Lower lobe of right lung (tissue), 2 donors: ENCODE data around the gene PHACTR1. TPM values are rescaled to one million over a fixed set of nuclear protein-coding genes. Genes with fewer than 3 reads are reported as not detected.

Source experiments
- ATAC-seq, 2 donors: fragments of 200-7000 bp; cut with Tn5 transposase; one replicate each; pipeline ENCODE4 v1.9.1; 2020 to 2022; ENCODE audit warnings: mild to moderate bottlenecking in 2 of 2, moderate library complexity in 2 of 2
- DNase-seq: peaks from one replicate; pipeline ENCODE4 v3.0.0-alpha.2; 2020
- H3K27ac ChIP-seq: fragments of 200-600 bp; one replicate; pipeline ENCODE4 v1.8.0; 2022
- H3K27me3 ChIP-seq: fragments of 200-600 bp; one replicate; pipeline ENCODE4 v1.8.0; 2022; ENCODE audit warnings: low read depth
- H3K36me3 ChIP-seq: fragments of 200-600 bp; one replicate; pipeline ENCODE4 v1.8.0; 2022; ENCODE audit warnings: mild to moderate bottlenecking
- H3K4me1 ChIP-seq: fragments of 200-600 bp; one replicate; pipeline ENCODE4 v1.8.0; 2022
- H3K4me3 ChIP-seq: fragments of 200-600 bp; one replicate; pipeline ENCODE4 v1.8.0; 2022; ENCODE audit warnings: mild to moderate bottlenecking
- H3K9me3 ChIP-seq: fragments of 200-600 bp; one replicate; pipeline ENCODE4 v1.8.0; 2022
- CTCF ChIP-seq: fragments of 200-600 bp; IDR thresholded peaks from one replicate; pipeline ENCODE4 v1.8.0; 2022; ENCODE audit warnings: antibody characterized with exemption, mild to moderate bottlenecking
- intact Hi-C: fragments of 100-400 bp; cut with DNase I; formaldehyde crosslinking; loops from one replicate; pipeline ENCODE4 v1.11.0; 2022
- total RNA-seq: library from RNA; stranded (reverse); fragmentation: NEBNext Ultra II Directional; extraction: Animal tissue kit (Norgen Biotek cat#: 25700); gene quantifications from one replicate; pipeline ENCODE4 v1.2.1, GENCODE V29; 2021
- donor health status: DM: no; HTN: yes; CAD: no; lungs with severe emphysema.

The PHACTR1 gene
- total RNA-seq, 1 donor from 2014 or later, result 91.0 TPM

DNA sequence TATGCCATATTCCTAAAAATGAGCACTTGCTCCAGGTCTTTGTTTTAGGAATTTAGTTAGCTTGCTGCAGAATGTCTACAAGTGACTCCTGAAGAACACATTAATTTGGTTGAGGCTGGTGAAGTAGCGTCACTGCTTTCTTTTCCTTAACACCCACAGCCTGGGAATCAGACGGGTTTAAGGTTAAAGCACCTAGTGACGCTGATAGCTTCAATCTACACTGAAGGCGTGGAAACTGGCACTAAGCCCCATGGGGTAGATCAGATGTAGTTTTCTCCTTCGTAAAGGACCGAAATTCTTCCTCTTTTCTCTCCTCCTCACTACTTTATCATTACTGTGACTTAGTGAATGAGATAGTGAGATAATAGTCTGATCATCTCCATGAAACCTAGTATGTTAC lies 521.5 kb downstream of the PHACTR1 start:
- Histone ChIP-seq H3K4me1 (no peaks in the 10 kb centered on the region), H3K4me3 (no peak overlapping the region), H3K27me3 (no peaks in the 10 kb centered on the region), H3K9me3 (no peaks in the 10 kb centered on the region), H3K36me3 (peaks cover 12% of the 10 kb centered on the region), H3K27ac (no peak overlapping the region)
- no peak for DNase-seq
- TF ChIP-seq CTCF, result no peak
- ATAC-seq, result no peak
- intact Hi-C loops, result no loop called here

DNA sequence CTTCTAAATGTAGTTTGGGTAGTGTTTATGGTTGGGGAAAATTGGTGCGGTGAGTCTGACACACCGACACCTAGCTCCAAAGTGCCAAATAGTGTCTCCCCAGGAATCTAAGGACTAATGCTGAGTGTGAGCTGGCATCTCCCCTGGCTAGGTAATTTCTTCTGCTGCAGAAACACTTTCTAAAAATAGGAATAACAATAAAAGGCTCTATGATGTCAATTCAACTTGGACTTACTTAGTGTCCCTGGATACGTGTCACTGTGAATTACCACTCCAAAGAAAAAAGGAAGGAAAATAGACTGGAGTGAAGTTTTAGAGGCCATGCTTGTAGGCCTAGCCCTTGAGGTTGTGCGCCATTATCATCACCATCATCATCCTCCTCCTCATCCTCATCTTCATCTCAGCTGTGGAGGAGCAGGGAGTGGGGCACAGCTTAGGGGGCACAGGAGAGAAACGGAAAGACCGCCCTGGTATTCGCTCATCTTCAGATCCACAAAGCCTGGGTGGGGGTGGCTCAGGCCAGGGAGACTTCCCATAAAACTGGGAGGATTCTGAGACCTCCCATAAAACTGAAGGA lies 522.2 kb downstream of the PHACTR1 start:
- no peak for ATAC-seq

DNA sequence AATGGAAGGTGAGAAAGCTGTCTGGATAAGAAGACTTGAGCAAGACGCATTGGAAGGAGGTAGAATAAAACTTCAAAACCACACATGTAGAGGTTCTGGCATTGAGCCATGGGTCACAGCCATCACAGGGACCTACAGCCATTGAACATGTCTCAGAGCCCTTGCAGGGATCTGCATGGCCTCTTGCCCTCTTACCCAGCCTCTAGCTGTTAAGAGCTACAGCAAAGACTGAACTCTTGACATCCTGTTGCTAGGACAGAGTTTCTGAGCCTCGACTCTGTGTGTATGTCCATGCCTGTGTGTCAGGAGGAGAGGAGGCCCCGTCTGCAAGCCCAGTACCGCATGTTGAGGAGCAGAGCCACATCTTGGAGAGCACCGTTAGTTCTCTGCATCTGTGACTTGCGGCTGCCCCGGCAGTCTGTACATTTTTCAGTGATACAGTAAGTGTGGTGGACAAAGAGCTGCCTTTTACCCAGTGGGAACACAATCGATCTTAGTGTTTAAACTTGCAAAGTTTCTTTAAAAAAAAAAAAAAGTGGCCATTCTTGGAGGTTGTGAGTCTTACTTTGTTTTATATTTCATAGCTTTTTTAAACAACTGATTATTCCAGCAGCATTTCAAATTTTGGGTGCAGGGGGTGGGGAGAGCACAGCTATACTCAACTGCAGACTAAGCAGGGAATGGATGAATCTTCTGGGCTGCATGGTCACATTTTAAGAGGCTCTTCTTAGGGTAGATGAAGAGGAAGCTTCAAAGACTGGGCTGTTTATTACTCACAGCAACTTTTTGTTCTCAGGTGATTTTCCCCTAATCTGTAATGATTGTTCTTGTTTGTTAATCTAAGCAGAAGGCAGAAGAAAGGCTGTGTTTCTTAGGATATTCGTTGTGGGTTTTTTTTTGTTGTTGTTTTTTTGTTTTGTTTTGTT lies 523.2 kb downstream of the PHACTR1 start:
- DNase-seq, result no peak
- no peaks in the 10 kb centered on the region for H3K9me3 ChIP-seq
- H3K4me3 ChIP-seq, result no peak overlapping the region
- no peaks in the 10 kb centered on the region for H3K4me1 ChIP-seq
- H3K36me3 ChIP-seq, result peaks cover 10% of the 10 kb centered on the region
- intact Hi-C loops, result no loop called here
- ATAC-seq, result no peak
- no peaks in the 10 kb centered on the region for H3K27me3 ChIP-seq
- no peak for TF ChIP-seq CTCF
- H3K27ac ChIP-seq, result no peak overlapping the region

More for the DNA sequence above, 522.2 kb downstream of the PHACTR1 start:
- Histone ChIP-seq H3K4me3 (no peak overlapping the region), H3K27ac (no peak overlapping the region), H3K9me3 (no peaks in the 10 kb centered on the region), H3K36me3 (peaks cover 10% of the 10 kb centered on the region), H3K4me1 (no peaks in the 10 kb centered on the region), H3K27me3 (no peaks in the 10 kb centered on the region)
- no peak for TF ChIP-seq CTCF
- DNase-seq, result no peak
- intact Hi-C loops, result no loop called here

DNA sequence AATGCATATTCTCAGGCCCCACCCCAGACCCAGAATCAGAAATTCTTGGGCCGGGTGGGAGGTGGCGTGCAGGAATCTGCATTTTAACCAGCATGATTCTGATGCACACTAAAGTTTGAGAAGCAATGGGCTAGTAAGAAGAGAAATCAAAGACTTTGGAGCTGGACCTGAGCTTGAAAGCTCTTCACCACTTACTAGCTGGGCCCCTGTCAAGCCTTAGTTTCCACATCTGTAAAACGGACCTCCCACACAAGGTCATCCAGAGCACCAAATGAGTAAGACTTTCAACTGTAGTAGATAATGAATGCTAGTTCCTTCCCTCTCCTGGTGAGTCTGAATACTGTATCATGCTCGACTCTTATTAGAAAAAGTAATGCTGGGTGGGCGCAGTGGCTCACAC lies 524.8 kb downstream of the PHACTR1 start:
- H3K4me1 ChIP-seq, result no peaks in the 10 kb centered on the region
- ATAC-seq (no peak), DNase-seq (no peak)
- H3K27me3 ChIP-seq, result no peaks in the 10 kb centered on the region
- TF ChIP-seq CTCF, result no peak
- H3K36me3 ChIP-seq, result peaks cover 7% of the 10 kb centered on the region
- H3K9me3 ChIP-seq, result no peaks in the 10 kb centered on the region
- intact Hi-C loops, result no loop called here
- H3K4me3 ChIP-seq, result no peak overlapping the region
- no peak overlapping the region for H3K27ac ChIP-seq

- DNase-seq (no peak), ATAC-seq (no peak)
- H3K9me3 ChIP-seq, result no peaks in the 10 kb centered on the region
- no peaks in the 10 kb centered on the region for H3K4me1 ChIP-seq
- TF ChIP-seq CTCF, result no peak
- H3K4me3 ChIP-seq, result no peak overlapping the region
- H3K27ac ChIP-seq, result no peak overlapping the region
- H3K36me3 ChIP-seq, result peaks cover 7% of the 10 kb centered on the region
- intact Hi-C loops, result no loop called here
- no peaks in the 10 kb centered on the region for H3K27me3 ChIP-seq
These were observed 525.6 kb downstream of the PHACTR1 start for GRCh38 chr6:13242178-13242577.
